Measurements from ENCODE around the gene MALRD1. TPM values are rescaled to one million over a fixed set of nuclear protein-coding genes. Genes with fewer than 3 reads are reported as not detected.
"Not testable (repeated sequence)": the region's sequence is repeated elsewhere in the genome, so short reads cannot be mapped to it uniquely, and the experiment has no call there.

The MALRD1 gene
- total RNA-seq, 1 experiment from 2014 or later: 0.86 TPM

DNA sequence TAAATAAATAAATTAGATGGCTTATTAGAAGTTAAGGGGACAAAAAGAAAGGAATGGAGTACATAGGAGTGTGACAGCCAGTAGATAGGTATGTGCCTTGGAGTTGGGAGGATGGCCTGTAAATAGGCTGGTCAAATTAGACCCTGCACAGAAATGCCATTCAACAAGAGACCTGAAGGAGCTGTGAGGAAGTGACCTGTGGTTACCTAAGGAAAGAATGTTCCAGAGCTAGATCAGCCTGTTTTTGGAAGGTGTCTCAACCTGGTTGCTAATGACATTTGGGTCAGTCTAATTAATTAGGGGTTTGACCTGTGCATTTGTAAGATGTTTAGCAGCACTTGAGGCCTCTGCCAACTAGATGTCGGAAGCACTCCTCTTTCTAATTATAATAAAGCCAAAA, 452.4 kb downstream of the MALRD1 start:
- peaks cover 47% of the 10 kb centered on the region for H3K27me3 ChIP-seq (replicated peaks; ENCODE audit: insufficient read depth, low read depth, low read length, poor library complexity)
- no peaks in the 10 kb centered on the region for H3K9me3 ChIP-seq (ENCODE audit: low read depth, low read length, poor library complexity, severe bottlenecking)
- BruUV-seq (replicated peaks): no TSS peak
- CTCF ChIA-PET: no interaction called here
- peaks cover 23% of the 10 kb centered on the region for H3K4me1 ChIP-seq (ENCODE audit: insufficient read depth, low read length, poor library complexity, severe bottlenecking)
- H3K4me3 ChIP-seq (ENCODE audit: low read depth, low read length, poor library complexity, severe bottlenecking): no peak overlapping the region
- H3K27ac ChIP-seq (ENCODE audit: low read depth, low read length, poor library complexity, severe bottlenecking): no peak overlapping the region
- no peaks in the 10 kb centered on the region for H3K36me3 ChIP-seq (ENCODE audit: insufficient read depth, low read length, poor library complexity, severe bottlenecking)
- DNase-seq (ENCODE audit: low spot score): no peak
- TF ChIP-seq, protein P1, sequence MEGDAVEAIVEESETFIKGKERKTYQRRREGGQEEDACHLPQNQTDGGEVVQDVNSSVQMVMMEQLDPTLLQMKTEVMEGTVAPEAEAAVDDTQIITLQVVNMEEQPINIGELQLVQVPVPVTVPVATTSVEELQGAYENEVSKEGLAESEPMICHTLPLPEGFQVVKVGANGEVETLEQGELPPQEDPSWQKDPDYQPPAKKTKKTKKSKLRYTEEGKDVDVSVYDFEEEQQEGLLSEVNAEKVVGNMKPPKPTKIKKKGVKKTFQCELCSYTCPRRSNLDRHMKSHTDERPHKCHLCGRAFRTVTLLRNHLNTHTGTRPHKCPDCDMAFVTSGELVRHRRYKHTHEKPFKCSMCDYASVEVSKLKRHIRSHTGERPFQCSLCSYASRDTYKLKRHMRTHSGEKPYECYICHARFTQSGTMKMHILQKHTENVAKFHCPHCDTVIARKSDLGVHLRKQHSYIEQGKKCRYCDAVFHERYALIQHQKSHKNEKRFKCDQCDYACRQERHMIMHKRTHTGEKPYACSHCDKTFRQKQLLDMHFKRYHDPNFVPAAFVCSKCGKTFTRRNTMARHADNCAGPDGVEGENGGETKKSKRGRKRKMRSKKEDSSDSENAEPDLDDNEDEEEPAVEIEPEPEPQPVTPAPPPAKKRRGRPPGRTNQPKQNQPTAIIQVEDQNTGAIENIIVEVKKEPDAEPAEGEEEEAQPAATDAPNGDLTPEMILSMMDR (conservative IDR thresholded peaks at IDR 0.05; ENCODE audit: low read depth, low read length): no peak
- TF ChIP-seq EZH2 (IDR thresholded peaks at IDR 0.05; ENCODE audit: borderline replicate concordance, low read depth, low read length, poor library complexity, severe bottlenecking): no peak
- intact Hi-C loops (cut with micrococcal nuclease; ENCODE audit: unreplicated experiment): no loop called here
- POLR2A ChIA-PET (ENCODE audit: low non-redundant PET): no interaction called here

DNA sequence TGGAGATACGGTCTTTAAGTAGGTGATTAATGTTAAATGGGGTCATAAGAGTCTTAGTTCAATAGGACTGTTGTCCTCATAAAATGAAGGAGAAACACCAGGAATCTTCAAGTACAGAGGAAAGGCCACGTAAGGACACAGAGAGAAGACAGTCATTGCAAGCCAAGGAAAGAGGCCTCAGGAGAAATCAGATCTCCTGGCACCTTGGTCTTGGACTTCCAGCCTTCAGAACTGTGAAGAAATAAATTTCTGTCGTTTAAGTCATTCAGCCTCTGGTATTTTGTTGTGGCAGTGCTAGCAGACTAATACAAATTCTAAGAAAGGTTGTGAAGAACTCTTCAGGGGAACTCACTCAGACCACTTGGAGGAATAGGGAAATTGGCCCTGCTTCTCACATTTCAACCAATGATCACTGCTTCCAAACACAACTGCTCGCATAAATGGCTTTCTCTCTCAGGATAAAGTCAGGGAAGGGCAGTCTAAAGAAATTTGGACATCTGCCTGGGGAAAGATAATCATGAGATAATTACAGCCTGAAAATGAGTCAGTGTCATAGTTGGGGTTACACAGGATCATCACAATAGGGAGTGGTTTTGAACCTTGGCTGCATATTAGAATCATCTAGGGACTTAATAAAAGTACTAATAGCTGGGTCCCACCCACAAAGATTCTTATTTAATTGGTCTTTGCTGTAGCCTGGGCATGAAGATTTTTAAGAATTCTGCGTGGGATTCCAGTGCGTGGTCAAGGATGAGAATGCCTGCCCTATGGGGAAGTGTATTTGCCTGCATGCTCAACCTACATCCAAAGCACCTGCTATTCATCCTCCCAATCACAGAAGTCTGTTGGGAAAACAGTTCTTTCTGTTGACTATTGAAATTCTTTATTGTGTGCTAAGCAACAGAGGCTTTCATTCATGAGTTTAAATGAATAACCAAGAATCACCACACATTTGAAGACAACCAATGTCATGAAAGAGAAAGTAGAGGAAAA, 457.0 kb downstream of the MALRD1 start:
- Histone ChIP-seq H3K27me3 (replicated peaks; ENCODE audit: insufficient read depth, low read depth, low read length, poor library complexity) (peaks cover 30% of the 10 kb centered on the region), H3K4me3 (ENCODE audit: low read depth, low read length, poor library complexity, severe bottlenecking) (no peak overlapping the region), H3K4me1 (ENCODE audit: insufficient read depth, low read length, poor library complexity, severe bottlenecking) (no peaks in the 10 kb centered on the region), H3K27ac (ENCODE audit: low read depth, low read length, poor library complexity, severe bottlenecking) (no peak overlapping the region), H3K9me3 (ENCODE audit: low read depth, low read length, poor library complexity, severe bottlenecking) (no peaks in the 10 kb centered on the region), H3K36me3 (ENCODE audit: insufficient read depth, low read length, poor library complexity, severe bottlenecking) (no peaks in the 10 kb centered on the region)
- intact Hi-C loops (cut with micrococcal nuclease; ENCODE audit: unreplicated experiment): no loop called here
- ChIA-PET CTCF (no interaction called here), POLR2A (ENCODE audit: low non-redundant PET) (no interaction called here)
- no TSS peak for BruUV-seq (replicated peaks)
- TF ChIP-seq EZH2 (IDR thresholded peaks at IDR 0.05; ENCODE audit: borderline replicate concordance, low read depth, low read length, poor library complexity, severe bottlenecking): no peak
- TF ChIP-seq, protein P1 (conservative IDR thresholded peaks at IDR 0.05; ENCODE audit: low read depth, low read length): no peak
- DNase-seq (ENCODE audit: low spot score): no peak

DNA sequence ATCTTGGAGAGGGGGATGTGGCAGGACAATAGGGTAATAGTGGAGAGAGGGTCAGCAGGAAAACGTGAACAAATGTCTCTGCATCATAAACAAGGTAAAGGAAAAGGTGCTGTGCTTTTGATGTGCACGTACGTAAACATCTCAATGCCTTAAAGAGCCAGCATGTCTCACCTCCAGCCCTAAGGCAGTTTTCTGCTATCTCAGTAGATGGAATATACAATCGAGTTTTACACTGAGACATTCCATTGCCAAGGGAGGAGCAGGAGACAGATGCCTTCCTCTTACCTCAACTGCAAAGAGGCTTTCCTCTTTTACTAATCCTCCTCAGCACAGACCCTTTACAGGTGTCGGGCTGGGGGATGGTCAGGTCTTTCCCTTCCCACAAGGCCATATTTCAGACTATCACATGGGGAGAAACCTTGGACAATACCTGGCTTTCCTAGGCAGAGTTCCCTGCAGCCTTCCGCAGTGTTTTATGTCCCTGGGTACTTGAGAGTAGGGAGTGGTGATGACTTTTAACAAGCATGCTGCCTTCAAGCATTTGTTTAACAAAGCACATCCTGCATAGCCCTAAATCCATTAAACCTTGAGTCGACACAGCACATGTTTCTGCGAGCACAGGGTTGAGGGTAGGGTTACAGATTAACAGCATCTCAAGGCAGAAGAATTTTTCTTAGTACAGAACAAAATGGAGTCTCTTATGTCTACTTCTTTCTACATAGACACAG, 461.6 kb downstream of the MALRD1 start:
- BruUV-seq (replicated peaks); H3K9me3 ChIP-seq (ENCODE audit: low read depth, low read length, poor library complexity, severe bottlenecking); intact Hi-C loops (cut with micrococcal nuclease; ENCODE audit: unreplicated experiment); H3K27me3 ChIP-seq (replicated peaks; ENCODE audit: insufficient read depth, low read depth, low read length, poor library complexity); H3K27ac ChIP-seq (ENCODE audit: low read depth, low read length, poor library complexity, severe bottlenecking); H3K4me1 ChIP-seq (ENCODE audit: insufficient read depth, low read length, poor library complexity, severe bottlenecking); H3K36me3 ChIP-seq (ENCODE audit: insufficient read depth, low read length, poor library complexity, severe bottlenecking); CTCF ChIA-PET; POLR2A ChIA-PET (ENCODE audit: low non-redundant PET); H3K4me3 ChIP-seq (ENCODE audit: low read depth, low read length, poor library complexity, severe bottlenecking); DNase-seq (ENCODE audit: low spot score): not testable (repeated sequence)

All from A673 (cell line).